Common myeloid progenitor, CD34-positive (primary cell): ENCODE measurements around the gene KCNJ10.

Source experiments
- CTCF ChIA-PET: fragments of 350-600 bp; sonication (Branson Sonifier 250); formaldehyde crosslinking; loops from one replicate; lab custom pipeline; 2021; ENCODE audit warnings: antibody characterized with exemption; lab: Charles Lee
- POLR2A ChIA-PET: fragments of 350-600 bp; sonication (Branson Sonifier 250); formaldehyde crosslinking; loops from one replicate; lab custom pipeline; 2021; ENCODE audit warnings: antibody characterized with exemption; lab: Charles Lee
- DNase-seq, 3 donors: peaks; one replicate each; pipeline versions ENCODE4 v3.0.0 to v3.0.0-alpha.2; 2013
- H3K27ac ChIP-seq, 2 experiments: 1 replicate in 1 of 2; 2 replicates in 1 of 2; pipeline ENCODE4 v1.7.0; 2013; ENCODE audit warnings: inconsistent platforms in 2 of 2, low read length in 2 of 2, mild to moderate bottlenecking in 2 of 2, low read depth in 1 of 2, moderate library complexity in 1 of 2; ENCODE audit not compliant: severe bottlenecking in 2 of 2, insufficient read depth in 1 of 2, poor library complexity in 1 of 2
- H3K27me3 ChIP-seq, 5 experiments: replicated peaks in 2 of 5; 1 replicate in 3 of 5; 2 replicates in 2 of 5; pipeline versions ENCODE4 v1.6.1 to v1.7.0; 2013; ENCODE audit warnings: low read length in 4 of 5, mild to moderate bottlenecking in 2 of 5, moderate library complexity in 2 of 5, inconsistent platforms in 1 of 5; ENCODE audit not compliant: insufficient read depth in 5 of 5, control insufficient read depth in 4 of 5
- H3K36me3 ChIP-seq, 4 experiments: 1 replicate in 2 of 4; 2 replicates in 2 of 4; pipeline versions ENCODE4 v1.6.1 to v1.7.0; 2013; ENCODE audit warnings: low read length in 3 of 4, control low read depth in 1 of 4, mild to moderate bottlenecking in 1 of 4; ENCODE audit not compliant: control insufficient read depth in 4 of 4, insufficient read depth in 4 of 4
- H3K4me1 ChIP-seq, 4 experiments: 1 replicate in 3 of 4; 2 replicates in 1 of 4; pipeline versions ENCODE4 v1.6.1 to v1.7.1; 2013; ENCODE audit warnings: low read length in 3 of 4, mild to moderate bottlenecking in 3 of 4, control low read depth in 1 of 4, inconsistent platforms in 1 of 4, moderate library complexity in 1 of 4; ENCODE audit not compliant: control insufficient read depth in 4 of 4, insufficient read depth in 4 of 4; ENCODE audit errors: control extremely low read depth in 1 of 4
- H3K4me3 ChIP-seq, 7 experiments: 1 replicate in 4 of 7; 2 replicates in 3 of 7; pipeline versions ENCODE4 v1.5.1 to v1.7.0; 2013; ENCODE audit warnings: mild to moderate bottlenecking in 7 of 7, low read length in 6 of 7, moderate library complexity in 6 of 7, inconsistent platforms in 2 of 7, low read depth in 2 of 7, control low read depth in 1 of 7; ENCODE audit not compliant: insufficient read depth in 4 of 7, control insufficient read depth in 1 of 7; ENCODE audit errors: extremely low read depth in 1 of 7
- H3K9me3 ChIP-seq, 5 experiments: 1 replicate in 4 of 5; 2 replicates in 1 of 5; pipeline versions ENCODE4 v1.6.1 to v1.7.1; 2013; ENCODE audit warnings: low read length in 4 of 5, mild to moderate bottlenecking in 2 of 5, inconsistent platforms in 1 of 5, low read depth in 1 of 5, moderate library complexity in 1 of 5; ENCODE audit not compliant: control insufficient read depth in 4 of 5, insufficient read depth in 2 of 5; ENCODE audit errors: control extremely low read depth in 1 of 5
- WGBS: methylation state at CpG from one replicate; pipeline ENCODE4 v1.1.5; 2013; ENCODE audit not compliant: insufficient coverage; 5-methylcytosine and 5-hydroxymethylcytosine counted together

KCNJ10 gene

GRCh38 chr1:160018900-160019299, 51.1 kb downstream of the KCNJ10 start:
- no peaks in the 10 kb centered on the region for H3K9me3 ChIP-seq
- H3K36me3 ChIP-seq: no peaks in the 10 kb centered on the region
- CTCF ChIA-PET: interaction anchor here (0.7 to 3.5 kb wide), 4 partner anchors 11 to 79 kb away, joined by 3 to 38 read pairs (median 6); no protein-coding TSS in a partner anchor
- H3K27me3 ChIP-seq: peaks cover 0 to 3% (median 0%) of the 10 kb centered on the region in 5 experiments
- no peak overlapping the region for H3K4me3 ChIP-seq
- peak in 1 of 3 donors; percentile 13 for DNase-seq
- WGBS: no CpG with 5 or more reads among the region's 1 CpG
- H3K4me1 ChIP-seq: peaks cover 0 to 11% (median 4%) of the 10 kb centered on the region in 4 experiments
- H3K27ac ChIP-seq: no peak overlapping the region
- POLR2A ChIA-PET: no interaction called here

GRCh38 chr1:160018347-160018746, 51.6 kb downstream of the KCNJ10 start:
- H3K36me3 ChIP-seq: no peaks in the 10 kb centered on the region
- H3K4me3 ChIP-seq: no peak overlapping the region
- H3K4me1 ChIP-seq: peaks cover 0 to 11% (median 4%) of the 10 kb centered on the region in 4 experiments
- ChIA-PET POLR2A (no interaction called here), CTCF (interaction anchor here (0.9 to 3.5 kb wide), 4 partner anchors 11 to 79 kb away, joined by 3 to 38 read pairs (median 6); no protein-coding TSS in a partner anchor)
- peaks cover 0 to 3% (median 0%) of the 10 kb centered on the region in 5 experiments for H3K27me3 ChIP-seq
- H3K9me3 ChIP-seq: no peaks in the 10 kb centered on the region
- 100% methylated on average over 2 of the region's 3 CpGs for WGBS
- DNase-seq: no peak
- no peak overlapping the region for H3K27ac ChIP-seq

- no peaks in the 10 kb centered on the region for H3K9me3 ChIP-seq
- no peak overlapping the region for H3K4me3 ChIP-seq
- POLR2A ChIA-PET: no interaction called here
- no peak overlapping the region for H3K27ac ChIP-seq
- WGBS: 80% methylated on average over 1 of the region's 1 CpG
- peaks cover 0 to 11% (median 4%) of the 10 kb centered on the region in 4 experiments for H3K4me1 ChIP-seq
- peaks cover 0 to 3% (median 0%) of the 10 kb centered on the region in 5 experiments for H3K27me3 ChIP-seq
- CTCF ChIA-PET: interaction anchor here (0.6 to 3.5 kb wide), 4 partner anchors 10 to 843 kb away, joined by 3 to 38 read pairs (median 4); no protein-coding TSS in a partner anchor
- no peak for DNase-seq
- no peaks in the 10 kb centered on the region for H3K36me3 ChIP-seq
Measured at GRCh38 chr1:160017592-160017991, 52.4 kb downstream of the KCNJ10 start.

- H3K9me3 ChIP-seq: no peaks in the 10 kb centered on the region
- DNase-seq: no peak
- H3K4me1 ChIP-seq: no peaks in the 10 kb centered on the region
- H3K27me3 ChIP-seq: no peaks in the 10 kb centered on the region
- POLR2A ChIA-PET: no interaction called here
- CTCF ChIA-PET: no interaction called here
- H3K4me3 ChIP-seq: no peak overlapping the region
- no peak overlapping the region for H3K27ac ChIP-seq
- WGBS: 93% methylated on average over 3 of the region's 3 CpGs
- no peaks in the 10 kb centered on the region for H3K36me3 ChIP-seq
Measured at GRCh38 chr1:160011781-160012180, 58.2 kb downstream of the KCNJ10 start.

- H3K27me3 ChIP-seq: no peaks in the 10 kb centered on the region
- no peaks in the 10 kb centered on the region for H3K36me3 ChIP-seq
- H3K27ac ChIP-seq: no peak overlapping the region
- WGBS: 25% methylated on average over 1 of the region's 2 CpGs
- H3K4me1 ChIP-seq: no peaks in the 10 kb centered on the region
- DNase-seq: no peak
- no peaks in the 10 kb centered on the region for H3K9me3 ChIP-seq
- ChIA-PET POLR2A (interaction anchor here (0.6 kb wide), 1 partner anchor 86 kb away, joined by 3 read pairs; no protein-coding TSS in a partner anchor), CTCF (interaction anchor here (0.8 to 5.3 kb wide), 8 partner anchors 9 to 118 kb away, joined by 3 to 108 read pairs (median 25); partner anchors contain the start of genes IGSF9 and PIGM)
- no peak overlapping the region for H3K4me3 ChIP-seq
Measured at GRCh38 chr1:160009801-160010200, 60.2 kb downstream of the KCNJ10 start.

- ChIA-PET CTCF (interaction anchor here (0.8 to 5.3 kb wide), 12 partner anchors 10 to 228 kb away, joined by 3 to 108 read pairs (median 14); partner anchors contain the start of genes DUSP23, IGSF9 and PIGM), POLR2A (interaction anchor here (0.6 kb wide), 1 partner anchor 86 kb away, joined by 3 read pairs; no protein-coding TSS in a partner anchor)
- no peaks in the 10 kb centered on the region for H3K4me1 ChIP-seq
- no peaks in the 10 kb centered on the region for H3K36me3 ChIP-seq
- WGBS: 93% methylated on average over 2 of the region's 2 CpGs
- H3K27ac ChIP-seq: no peak overlapping the region
- H3K9me3 ChIP-seq: no peaks in the 10 kb centered on the region
- DNase-seq: no peak
- no peak overlapping the region for H3K4me3 ChIP-seq
- H3K27me3 ChIP-seq: no peaks in the 10 kb centered on the region
Measured at GRCh38 chr1:160009081-160009480, 60.9 kb downstream of the KCNJ10 start.

- no peaks in the 10 kb centered on the region for H3K4me1 ChIP-seq
- DNase-seq: peak; percentile 44 to 53 (median 45)
- CTCF ChIA-PET: interaction anchor here (0.7 to 5.3 kb wide), 39 partner anchors 9 to 227 kb away, joined by 3 to 108 read pairs (median 5); partner anchors contain the start of genes CFAP45, DUSP23, FCRL6 and IGSF9
- POLR2A ChIA-PET: no interaction called here
- H3K36me3 ChIP-seq: no peaks in the 10 kb centered on the region
- no peak overlapping the region for H3K4me3 ChIP-seq
- 89% methylated on average over 3 of the region's 3 CpGs for WGBS
- H3K27me3 ChIP-seq: no peaks in the 10 kb centered on the region
- H3K9me3 ChIP-seq: no peaks in the 10 kb centered on the region
- H3K27ac ChIP-seq: no peak overlapping the region
Measured at GRCh38 chr1:160007577-160008200, 62.3 kb downstream of the KCNJ10 start.
